Hematopoietic multipotent progenitor cell (in vitro differentiated cells): ENCODE measurements around the gene LAMTOR2. TPM values are rescaled to one million over a fixed set of nuclear protein-coding genes. Genes with fewer than 3 reads are reported as not detected.

Experiments used
- DNase-seq, 3 donors: peaks; one replicate each; pipeline ENCODE4 v3.0.0-alpha.2; 2011 to 2015; ENCODE audit warnings: low read depth in 2 of 3, low spot score in 2 of 3
- total RNA-seq: library from RNA; depleted of rRNA; stranded (reverse); fragments of >200 nt; gene quantifications from one replicate; pipeline ENCODE4 v1.2.3, GENCODE V29; 2012

Gene LAMTOR2
- total RNA-seq, 1 donor: 68.1 TPM

- no peak for DNase-seq
Observed at GRCh38 chr1:156074661-156075060, 20.1 kb downstream of the LAMTOR2 start.

GRCh38 chr1:156075162-156075561, 20.6 kb downstream of the LAMTOR2 start:
- no peak for DNase-seq

GRCh38 chr1:156075775-156076204, 21.2 kb downstream of the LAMTOR2 start:
- no peak for DNase-seq

- peak in 2 of 3 donors; percentile 38 to 43 for DNase-seq
Observed at GRCh38 chr1:156076609-156077429, 22.2 kb downstream of the LAMTOR2 start.

GRCh38 chr1:156077430-156077760, 22.8 kb downstream of the LAMTOR2 start:
- DNase-seq: no peak

- no peak for DNase-seq
Observed at GRCh38 chr1:156078728-156079127, 24.1 kb downstream of the LAMTOR2 start.

- DNase-seq: no peak
Observed at GRCh38 chr1:156079762-156080161, 25.2 kb downstream of the LAMTOR2 start.

GRCh38 chr1:156080241-156080862, 25.8 kb downstream of the LAMTOR2 start:
- DNase-seq: no peak

- no peak for DNase-seq
Observed at GRCh38 chr1:156080863-156081179, 26.2 kb downstream of the LAMTOR2 start.

- no peak for DNase-seq
Observed at GRCh38 chr1:156081180-156081916, 26.8 kb downstream of the LAMTOR2 start.

- no peak for DNase-seq
Observed at GRCh38 chr1:156081917-156082308, 27.3 kb downstream of the LAMTOR2 start.

GRCh38 chr1:156082309-156083091, 27.9 kb downstream of the LAMTOR2 start, which contains the start of gene MEX3A:
MEX3A (minus strand) TSS chr1:156082465; CDS start chr1:156081998, 467 bp downstream.
- DNase-seq: peak in 1 of 3 donors; percentile 64

- DNase-seq: no peak
Observed at GRCh38 chr1:156083800-156084790, 29.5 kb downstream of the LAMTOR2 start.

- DNase-seq: no peak
Observed at GRCh38 chr1:156086256-156086662, 31.7 kb downstream of the LAMTOR2 start.

- no peak for DNase-seq
Observed at GRCh38 chr1:156089704-156090103, 35.1 kb downstream of the LAMTOR2 start.

GRCh38 chr1:156090138-156090839, 35.7 kb downstream of the LAMTOR2 start:
- DNase-seq: no peak

- peak; percentile 81 to 90 (median 85) for DNase-seq
Observed at GRCh38 chr1:156090840-156091188, 36.2 kb downstream of the LAMTOR2 start.

GRCh38 chr1:156091610-156092009, 37.0 kb downstream of the LAMTOR2 start:
- DNase-seq: no peak

- DNase-seq: no peak
Observed at GRCh38 chr1:156095906-156096508, 41.4 kb downstream of the LAMTOR2 start.
